ENCODE measurements around the gene ZSWIM6. TPM values are rescaled to one million over a fixed set of nuclear protein-coding genes. Genes with fewer than 3 reads are reported as not detected.

Gene ZSWIM6
- polyA plus RNA-seq, 12 donors: 6.4 to 16.5 (median 9.9) TPM; not detected in 1

- no peak for DNase-seq
Observed at GRCh38 chr5:61306531-61307131, 25.4 kb upstream of the ZSWIM6 start.

DNA sequence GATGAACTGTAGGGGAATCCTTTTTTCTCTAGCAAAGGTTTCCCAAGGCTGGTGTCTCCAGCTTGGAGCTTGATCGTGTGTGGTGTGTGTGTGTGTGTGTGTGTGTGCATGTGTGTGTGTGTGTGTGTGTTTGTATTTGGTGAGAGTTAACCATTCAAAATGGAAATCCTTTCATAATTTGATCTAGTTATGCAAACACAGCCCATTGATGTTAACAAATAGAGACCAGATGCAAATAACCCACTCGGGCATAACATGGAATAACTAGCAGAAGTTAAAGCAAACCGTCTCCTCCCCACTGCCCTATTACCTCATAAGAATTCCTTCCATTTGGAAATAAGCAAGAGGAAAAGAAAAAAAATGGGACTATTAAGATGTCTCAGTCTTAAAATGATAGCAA, 24.9 kb upstream of the ZSWIM6 start:
- no peak for DNase-seq

DNA sequence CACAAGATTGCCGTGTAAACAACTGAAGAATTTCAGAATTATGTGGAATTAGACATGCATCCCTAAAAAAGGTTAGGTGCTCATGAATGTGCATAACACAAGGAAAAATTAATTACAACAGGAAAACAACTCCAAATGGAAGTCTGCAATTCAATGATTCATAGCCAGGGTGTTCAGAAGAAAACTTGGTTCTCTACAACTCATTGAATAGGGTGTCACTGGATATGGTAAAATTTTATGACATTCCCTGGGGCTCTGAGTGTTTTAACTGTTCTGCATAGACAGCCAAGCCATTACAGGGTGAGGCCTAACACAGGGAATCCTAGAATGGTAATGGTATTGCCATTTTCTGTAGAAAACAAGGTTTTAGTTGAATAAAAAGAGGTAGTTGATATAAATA, 24.4 kb upstream of the ZSWIM6 start:
- no peak for DNase-seq

- no peak for DNase-seq
Observed at GRCh38 chr5:61308712-61309111, 23.3 kb upstream of the ZSWIM6 start.

DNA sequence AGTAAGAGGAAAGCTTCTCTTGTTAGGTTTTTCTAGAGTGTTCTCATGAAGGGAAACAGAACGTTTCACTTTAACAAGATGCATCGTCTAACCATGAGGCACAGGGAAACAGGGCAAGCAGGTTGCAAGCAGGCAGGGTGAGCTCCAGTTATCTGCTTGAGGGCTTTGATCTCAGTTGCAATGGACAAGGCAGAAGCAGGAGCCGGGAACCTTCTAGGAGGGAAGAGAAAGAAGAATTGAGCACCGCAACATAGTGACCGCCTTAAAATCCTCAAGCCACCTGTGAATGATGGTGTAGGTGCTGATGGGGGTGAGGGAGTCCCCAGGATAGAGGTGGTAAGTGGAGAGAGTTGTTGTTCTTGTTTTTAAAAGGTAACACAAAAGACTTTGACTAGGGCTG, 22.9 kb upstream of the ZSWIM6 start:
- no peak for DNase-seq

- no peak for DNase-seq
Observed at GRCh38 chr5:61311056-61311610, 20.9 kb upstream of the ZSWIM6 start.

GRCh38 chr5:61311836-61312808, 19.9 kb upstream of the ZSWIM6 start:
- no peak for DNase-seq

DNA sequence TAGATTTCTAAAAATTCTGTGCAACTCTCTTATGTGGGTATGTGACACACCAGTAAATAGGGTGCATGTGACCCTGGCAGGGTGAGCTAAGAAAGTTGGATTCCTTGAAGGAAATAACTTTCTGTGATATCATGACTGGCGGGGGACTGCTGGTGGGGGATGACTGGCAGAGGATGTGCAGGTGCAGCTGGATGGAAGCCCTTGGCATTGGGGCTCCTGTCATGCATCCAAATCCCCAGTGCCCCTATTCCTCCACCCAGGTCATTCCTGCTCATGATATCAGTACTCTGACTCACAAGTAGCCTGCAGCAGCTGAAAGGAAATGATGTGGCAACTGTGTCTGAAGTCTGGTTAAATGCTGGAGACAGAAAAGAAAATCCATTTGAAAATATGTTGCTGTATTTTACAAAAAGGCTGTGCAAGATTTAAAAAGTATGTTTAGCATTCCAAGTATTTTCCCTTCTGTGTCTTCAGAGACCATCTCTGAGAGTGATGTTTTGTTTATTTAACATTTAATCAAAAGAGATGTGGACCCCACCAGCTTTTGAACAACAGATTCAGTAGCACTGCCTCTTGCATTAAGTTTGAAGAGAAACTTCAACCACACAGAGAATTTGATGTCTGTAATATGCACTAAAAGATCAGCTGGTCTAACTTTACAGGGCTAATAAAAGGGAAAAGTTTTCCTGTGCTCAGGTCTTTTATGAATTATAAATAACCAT, 17.9 kb upstream of the ZSWIM6 start:
- no peak for DNase-seq

DNA sequence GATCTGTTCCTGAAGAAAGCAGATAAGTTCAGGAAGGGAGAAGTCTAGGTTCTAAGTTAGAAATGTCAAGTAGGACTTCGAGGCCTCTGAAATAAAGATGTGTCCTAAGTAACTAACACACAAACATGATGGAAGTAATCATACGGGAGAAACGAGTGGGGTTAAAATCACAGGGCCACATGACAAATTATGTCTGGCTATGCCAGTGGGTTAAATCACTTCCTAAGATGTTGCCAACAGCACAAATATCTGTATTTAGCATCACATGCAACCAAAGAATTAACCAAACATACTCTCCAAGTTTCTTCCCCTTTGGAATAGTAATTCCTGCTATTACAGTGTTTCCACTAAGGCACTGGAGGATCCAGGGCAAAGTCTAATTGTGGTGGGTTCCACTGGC, 13.7 kb upstream of the ZSWIM6 start:
- DNase-seq: no peak

DNA sequence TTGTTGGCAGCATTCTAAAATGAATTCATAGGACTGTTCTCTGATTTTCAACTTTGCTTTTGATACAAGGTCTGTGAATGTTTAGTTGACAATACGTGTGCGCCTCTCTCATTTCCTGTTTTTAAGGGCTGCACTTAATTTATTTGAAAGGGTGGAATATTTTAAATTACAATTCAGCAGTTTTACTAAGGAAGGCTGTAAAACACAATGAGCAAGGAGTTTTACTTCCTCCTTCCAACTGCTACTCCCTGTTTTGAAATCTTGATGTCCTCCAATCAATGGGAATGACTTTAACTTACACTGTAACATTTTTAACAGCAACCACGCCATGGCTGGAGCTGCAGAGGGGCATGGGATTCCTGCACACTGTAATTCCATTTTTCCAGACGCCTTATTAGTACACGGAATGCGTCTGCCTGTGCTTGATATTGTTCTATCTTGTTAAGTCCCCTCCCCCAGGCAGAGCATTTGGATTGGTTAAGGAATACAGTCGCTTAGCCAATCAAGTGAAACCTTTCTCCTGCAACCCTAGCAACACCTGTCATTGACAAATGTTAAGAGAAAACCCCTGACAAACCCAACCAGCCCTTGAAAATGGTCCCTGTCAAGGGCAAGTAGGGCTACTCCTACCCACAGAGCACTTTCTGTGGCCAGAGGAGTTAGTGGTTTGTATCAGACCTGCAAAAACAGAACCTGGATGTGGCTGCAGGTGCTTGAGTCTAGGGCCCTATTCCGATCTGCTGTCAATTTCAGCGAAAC, 12.5 kb upstream of the ZSWIM6 start:
- no peak for DNase-seq

- DNase-seq: no peak
Observed at GRCh38 chr5:61320860-61321259, 11.2 kb upstream of the ZSWIM6 start.

GRCh38 chr5:61321669-61322068, 10.4 kb upstream of the ZSWIM6 start:
- DNase-seq: no peak

DNA sequence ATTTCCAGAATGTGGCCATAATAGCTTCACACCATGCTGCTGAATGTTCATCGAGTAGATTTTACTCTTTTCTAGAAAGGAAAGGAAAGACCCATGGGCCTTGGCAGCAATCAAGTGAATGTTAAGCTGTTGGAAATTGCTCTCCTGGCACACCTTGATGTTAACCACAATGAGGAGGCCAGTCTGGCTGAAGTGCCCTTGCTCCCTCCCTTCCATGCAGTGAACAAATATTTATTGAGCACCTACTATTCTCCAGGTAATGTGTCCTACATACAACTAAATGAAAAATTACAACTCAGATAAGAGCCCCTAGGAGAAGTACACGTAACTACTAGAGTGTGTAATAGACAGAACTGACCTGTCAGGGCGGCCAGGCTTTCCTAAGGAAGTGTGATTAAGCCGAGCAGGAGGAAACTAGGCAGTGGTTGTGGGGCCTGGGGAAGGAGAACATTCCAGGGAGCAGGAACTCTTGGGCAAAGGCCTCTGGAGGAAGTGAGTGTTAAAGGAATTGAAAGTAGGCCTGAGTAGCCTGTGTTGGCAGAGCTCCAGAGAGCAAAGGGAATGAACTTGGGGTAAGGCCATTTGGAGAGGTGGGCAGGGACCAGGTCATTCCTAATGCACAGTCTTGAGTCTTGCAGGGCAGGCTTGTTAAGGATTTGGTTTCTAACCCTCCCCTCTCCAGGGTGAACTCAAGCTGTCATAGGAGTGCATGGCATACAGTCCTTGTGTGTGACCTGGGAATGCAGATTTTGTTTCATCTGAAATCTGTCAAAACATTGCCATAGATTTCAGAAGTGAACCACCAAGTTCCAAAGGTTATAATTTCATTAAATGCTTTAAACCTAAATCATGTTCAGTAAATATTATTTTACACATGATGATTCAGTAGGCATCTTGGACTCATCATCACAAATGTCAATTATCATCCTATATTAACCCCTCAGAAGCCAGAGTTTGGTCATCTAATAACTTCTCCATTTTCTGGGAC, 9.0 kb upstream of the ZSWIM6 start:
- no peak for DNase-seq

GRCh38 chr5:61327760-61328753, 4.0 kb upstream of the ZSWIM6 start:
- DNase-seq: no peak

- no peak for DNase-seq
Observed at GRCh38 chr5:61328791-61329549, 3.1 kb upstream of the ZSWIM6 start.

- no peak for DNase-seq
Observed at GRCh38 chr5:61329550-61330128, 2.4 kb upstream of the ZSWIM6 start.

GRCh38 chr5:61330341-61330844, 1.7 kb upstream of the ZSWIM6 start:
- DNase-seq: peak; percentile 63

Measured in muscle of arm (tissue), 12 donors.